ENCODE results near the gene NOL9. TPM values are rescaled to one million over a fixed set of nuclear protein-coding genes. Genes with fewer than 3 reads are reported as not detected.

Gene NOL9
- total RNA-seq, 5 donors from 2014 or later (not counting 1 experiment from before 2014, with no cell fraction given): 48.6 to 66.6 (median 58.7) TPM

DNA sequence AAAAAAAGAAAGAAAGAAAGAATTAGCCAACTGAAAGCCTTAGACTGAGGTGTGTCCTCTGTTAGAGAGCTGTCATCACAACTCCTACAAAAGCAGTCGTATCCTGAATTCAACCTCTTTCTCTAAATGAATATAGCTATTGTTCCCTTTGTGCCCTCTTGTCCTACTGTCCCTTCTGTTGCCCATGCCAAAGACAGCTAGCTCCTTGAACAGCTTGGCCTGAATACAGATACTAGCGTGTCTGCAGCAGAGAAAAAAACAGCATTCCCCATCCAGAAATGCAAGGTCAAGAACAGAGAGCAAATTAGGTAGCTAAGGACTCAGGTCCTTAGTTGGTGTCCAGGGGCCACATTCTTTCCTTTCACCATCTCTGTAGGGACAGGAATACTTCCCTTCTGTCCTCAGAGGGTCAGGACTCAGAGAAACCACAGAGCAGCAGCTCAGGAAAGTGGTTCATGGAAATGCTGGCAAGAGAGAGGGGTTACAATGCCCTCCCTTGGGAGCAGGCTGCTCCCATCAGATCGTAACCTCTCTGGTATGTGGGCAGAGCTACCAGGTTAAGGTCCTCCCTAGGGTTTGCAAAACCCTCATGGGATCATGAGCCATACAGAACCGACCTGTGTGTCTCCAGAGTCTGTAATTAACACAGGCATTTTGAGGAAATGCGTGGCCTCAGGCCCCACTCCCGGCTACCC lies 23.7 kb upstream of the NOL9 start:
- H3K36me3 ChIP-seq (ENCODE audit: control insufficient read depth in 2 of 2, extremely low read depth in 1 of 2, insufficient read depth in 1 of 2, low read length in 1 of 2): peaks cover 2% of the 10 kb centered on the region in 2 donors
- no peak for ATAC-seq (replicated peaks in 1 of 4)
- Mint-ChIP-seq H3K4me1 (peaks cover 32 to 35% (median 34%) of the 10 kb centered on the region in 3 donors), H3K27ac (no peak overlapping the region), H3K4me3 (no peak overlapping the region), H3K36me3 (no peaks in the 10 kb centered on the region), H3K9me3 (no peaks in the 10 kb centered on the region), H3K27me3 (no peaks in the 10 kb centered on the region)
- no peak overlapping the region for H3K4me3 ChIP-seq (ENCODE audit: control insufficient read depth in 1 of 2, extremely low read depth in 1 of 2, low read length in 1 of 2)
- no peaks in the 10 kb centered on the region for H3K9me3 ChIP-seq
- no peak for DNase-seq
- H3K4me1 ChIP-seq (ENCODE audit: control insufficient read depth in 1 of 2, extremely low read depth in 1 of 2, insufficient read depth in 2 of 2, low read length in 2 of 2): peaks cover 11 to 35% of the 10 kb centered on the region in 2 experiments
- H3K27me3 ChIP-seq (replicated peaks in 1 of 2; ENCODE audit: control insufficient read depth in 2 of 2, extremely low read depth in 1 of 2, insufficient read depth in 2 of 2, low read length in 1 of 2): peaks cover 0 to 8% of the 10 kb centered on the region in 2 experiments
- 83% methylated on average over 5 of the region's 6 CpGs for WGBS (ENCODE audit: insufficient coverage)
- ChIA-PET POLR2A (interaction anchor here in 1 of 2 donors (0.5 kb wide), 1 partner anchor 21 kb away, joined by 9 read pairs; no protein-coding TSS in a partner anchor), CTCF (interaction anchor here in 1 of 2 donors (0.6 kb wide), 2 partner anchors 47 to 214 kb away, joined by 4 to 6 read pairs; no protein-coding TSS in a partner anchor)
- H3K27ac ChIP-seq (ENCODE audit: low read length): no peak overlapping the region

GRCh38 chr1:6574818-6575217 lies 20.5 kb upstream of the NOL9 start:
- no peaks in the 10 kb centered on the region for H3K9me3 ChIP-seq
- CTCF ChIA-PET: interaction anchor here in 1 of 2 donors (0.6 kb wide), 1 partner anchor 70 kb away, joined by 4 read pairs; no protein-coding TSS in a partner anchor
- H3K36me3 ChIP-seq (ENCODE audit: control insufficient read depth in 2 of 2, extremely low read depth in 1 of 2, insufficient read depth in 1 of 2, low read length in 1 of 2): no peaks in the 10 kb centered on the region
- no peak for DNase-seq
- Mint-ChIP-seq H3K27ac (no peak overlapping the region), H3K4me3 (no peak overlapping the region), H3K9me3 (peaks cover 0 to 4% (median 3%) of the 10 kb centered on the region in 3 donors), H3K36me3 (no peaks in the 10 kb centered on the region), H3K4me1 (peaks cover 7 to 9% (median 8%) of the 10 kb centered on the region in 3 donors), H3K27me3 (peaks cover 3% of the 10 kb centered on the region in 2 donors)
- WGBS (ENCODE audit: insufficient coverage): 83% methylated on average over 14 of the region's 14 CpGs
- H3K4me3 ChIP-seq (ENCODE audit: control insufficient read depth in 1 of 2, extremely low read depth in 1 of 2, low read length in 1 of 2): no peak overlapping the region
- peaks cover 0 to 16% of the 10 kb centered on the region in 2 experiments for H3K27me3 ChIP-seq (replicated peaks in 1 of 2; ENCODE audit: control insufficient read depth in 2 of 2, extremely low read depth in 1 of 2, insufficient read depth in 2 of 2, low read length in 1 of 2)
- no peak for ATAC-seq (replicated peaks in 1 of 4)
- POLR2A ChIA-PET: no interaction called here
- no peak overlapping the region for H3K27ac ChIP-seq (ENCODE audit: low read length)
- H3K4me1 ChIP-seq (ENCODE audit: control insufficient read depth in 1 of 2, extremely low read depth in 1 of 2, insufficient read depth in 2 of 2, low read length in 2 of 2): peaks cover 3 to 7% of the 10 kb centered on the region in 2 experiments

- POLR2A ChIA-PET: no interaction called here
- Mint-ChIP-seq H3K9me3 (peaks cover 0 to 4% (median 3%) of the 10 kb centered on the region in 3 donors), H3K36me3 (no peaks in the 10 kb centered on the region), H3K27me3 (peaks cover 3 to 5% of the 10 kb centered on the region in 2 donors), H3K4me3 (no peak overlapping the region), H3K27ac (no peak overlapping the region), H3K4me1 (peaks cover 1 to 2% (median 1%) of the 10 kb centered on the region in 3 donors)
- WGBS (ENCODE audit: insufficient coverage): 88% methylated on average over 6 of the region's 8 CpGs
- no peak overlapping the region for H3K4me3 ChIP-seq (ENCODE audit: control insufficient read depth in 1 of 2, extremely low read depth in 1 of 2, low read length in 1 of 2)
- ATAC-seq (replicated peaks in 1 of 4) (no peak), DNase-seq (no peak)
- CTCF ChIA-PET: no interaction called here
- H3K4me1 ChIP-seq (ENCODE audit: control insufficient read depth in 1 of 2, extremely low read depth in 1 of 2, insufficient read depth in 2 of 2, low read length in 2 of 2): peaks cover 0 to 1% of the 10 kb centered on the region in 2 experiments
- H3K9me3 ChIP-seq: no peaks in the 10 kb centered on the region
- peaks cover 0 to 16% of the 10 kb centered on the region in 2 experiments for H3K27me3 ChIP-seq (replicated peaks in 1 of 2; ENCODE audit: control insufficient read depth in 2 of 2, extremely low read depth in 1 of 2, insufficient read depth in 2 of 2, low read length in 1 of 2)
- no peak overlapping the region for H3K27ac ChIP-seq (ENCODE audit: low read length)
- no peaks in the 10 kb centered on the region for H3K36me3 ChIP-seq (ENCODE audit: control insufficient read depth in 2 of 2, extremely low read depth in 1 of 2, insufficient read depth in 1 of 2, low read length in 1 of 2)
Observed at GRCh38 chr1:6574025-6574620, 19.8 kb upstream of the NOL9 start.

DNA sequence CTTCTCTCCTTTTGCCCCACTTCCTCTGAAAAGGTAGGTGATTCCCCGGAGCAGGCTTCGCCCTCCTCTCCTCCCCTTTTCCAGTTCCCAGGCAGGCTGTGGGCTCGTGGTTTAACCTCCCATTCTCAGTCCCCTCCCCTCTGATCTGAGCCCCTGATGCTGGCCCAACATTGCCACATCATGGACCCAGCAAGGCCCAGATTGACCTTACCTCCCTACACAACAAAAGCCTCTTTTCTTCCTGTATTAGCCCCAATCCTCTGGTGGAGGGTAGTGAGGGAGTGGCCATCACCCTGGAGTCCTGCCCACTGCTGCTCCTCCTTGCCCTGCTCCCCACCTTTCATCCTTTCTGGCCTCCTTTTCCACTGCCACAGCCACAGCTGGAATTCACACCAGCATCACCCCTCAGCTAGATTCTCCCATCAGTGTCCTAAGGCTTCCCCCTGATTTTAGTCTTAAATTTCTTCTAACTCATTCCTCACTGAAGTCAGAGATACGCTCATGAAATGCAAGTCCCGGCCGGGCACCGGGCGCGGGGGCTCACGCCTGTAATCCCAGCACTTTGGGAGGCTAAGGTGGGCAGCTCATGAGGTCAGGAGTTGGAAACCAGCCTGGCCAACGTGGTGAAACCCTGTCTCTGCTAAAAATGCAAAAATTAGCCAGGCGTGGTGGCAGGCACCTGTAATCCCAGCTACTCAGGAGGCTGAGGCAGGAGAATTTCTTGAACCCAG lies 18.5 kb upstream of the NOL9 start:
- POLR2A ChIA-PET: no interaction called here

GRCh38 chr1:6570987-6571386 lies 16.7 kb upstream of the NOL9 start:
- H3K27ac ChIP-seq (ENCODE audit: low read length): no peak overlapping the region
- H3K27me3 ChIP-seq (replicated peaks in 1 of 2; ENCODE audit: control insufficient read depth in 2 of 2, extremely low read depth in 1 of 2, insufficient read depth in 2 of 2, low read length in 1 of 2): peaks cover 0 to 16% of the 10 kb centered on the region in 2 experiments
- DNase-seq (no peak), ATAC-seq (replicated peaks in 1 of 4) (no peak)
- CTCF ChIA-PET: no interaction called here
- Mint-ChIP-seq H3K36me3 (no peaks in the 10 kb centered on the region), H3K4me1 (no peaks in the 10 kb centered on the region), H3K4me3 (no peak overlapping the region), H3K27ac (no peak overlapping the region), H3K9me3 (peaks cover 0 to 4% (median 3%) of the 10 kb centered on the region in 3 donors), H3K27me3 (peaks cover 3 to 8% of the 10 kb centered on the region in 2 donors)
- H3K4me1 ChIP-seq (ENCODE audit: control insufficient read depth in 1 of 2, extremely low read depth in 1 of 2, insufficient read depth in 2 of 2, low read length in 2 of 2): no peaks in the 10 kb centered on the region
- 73% methylated on average over 5 of the region's 5 CpGs for WGBS (ENCODE audit: insufficient coverage)
- no peaks in the 10 kb centered on the region for H3K36me3 ChIP-seq (ENCODE audit: control insufficient read depth in 2 of 2, extremely low read depth in 1 of 2, insufficient read depth in 1 of 2, low read length in 1 of 2)
- H3K4me3 ChIP-seq (ENCODE audit: control insufficient read depth in 1 of 2, extremely low read depth in 1 of 2, low read length in 1 of 2): no peak overlapping the region
- no peaks in the 10 kb centered on the region for H3K9me3 ChIP-seq
- POLR2A ChIA-PET: interaction anchor here in 1 of 2 donors (0.7 kb wide), 1 partner anchor 109 kb away, joined by 3 read pairs; no protein-coding TSS in a partner anchor

More for the DNA sequence above, 18.5 kb upstream of the NOL9 start:
- ATAC-seq (replicated peaks in 1 of 4) (no peak), DNase-seq (no peak)
- H3K4me1 Mint-ChIP-seq: no peaks in the 10 kb centered on the region
- Histone ChIP-seq H3K4me1 (ENCODE audit: control insufficient read depth in 1 of 2, extremely low read depth in 1 of 2, insufficient read depth in 2 of 2, low read length in 2 of 2) (no peaks in the 10 kb centered on the region), H3K27ac (ENCODE audit: low read length) (no peak overlapping the region), H3K36me3 (ENCODE audit: control insufficient read depth in 2 of 2, extremely low read depth in 1 of 2, insufficient read depth in 1 of 2, low read length in 1 of 2) (no peaks in the 10 kb centered on the region), H3K9me3 (no peaks in the 10 kb centered on the region), H3K27me3 (replicated peaks in 1 of 2; ENCODE audit: control insufficient read depth in 2 of 2, extremely low read depth in 1 of 2, insufficient read depth in 2 of 2, low read length in 1 of 2) (peaks cover 0 to 16% of the 10 kb centered on the region in 2 experiments), H3K4me3 (ENCODE audit: control insufficient read depth in 1 of 2, extremely low read depth in 1 of 2, low read length in 1 of 2) (no peak overlapping the region)
- peaks cover 0 to 4% (median 3%) of the 10 kb centered on the region in 3 donors for H3K9me3 Mint-ChIP-seq
- peaks cover 3 to 8% of the 10 kb centered on the region in 2 donors for H3K27me3 Mint-ChIP-seq
- CTCF ChIA-PET: interaction anchor here in 1 of 2 donors (0.7 kb wide), 1 partner anchor 42 kb away, joined by 3 read pairs; no protein-coding TSS in a partner anchor
- H3K4me3 Mint-ChIP-seq: no peak overlapping the region
- no peaks in the 10 kb centered on the region for H3K36me3 Mint-ChIP-seq
- 72% methylated on average over 8 of the region's 12 CpGs for WGBS (ENCODE audit: insufficient coverage)
- no peak overlapping the region for H3K27ac Mint-ChIP-seq

GRCh38 chr1:6570100-6570499 lies 15.8 kb upstream of the NOL9 start:
- H3K9me3 ChIP-seq: no peaks in the 10 kb centered on the region
- ChIA-PET POLR2A (no interaction called here), CTCF (no interaction called here)
- H3K4me3 Mint-ChIP-seq: no peak overlapping the region
- H3K27ac Mint-ChIP-seq: no peak overlapping the region
- peaks cover 3 to 8% of the 10 kb centered on the region in 2 donors for H3K27me3 Mint-ChIP-seq
- H3K9me3 Mint-ChIP-seq: peaks cover 0 to 4% (median 3%) of the 10 kb centered on the region in 3 donors
- H3K4me1 Mint-ChIP-seq: no peaks in the 10 kb centered on the region
- no peaks in the 10 kb centered on the region for H3K4me1 ChIP-seq (ENCODE audit: control insufficient read depth in 1 of 2, extremely low read depth in 1 of 2, insufficient read depth in 2 of 2, low read length in 2 of 2)
- H3K27ac ChIP-seq (ENCODE audit: low read length): no peak overlapping the region
- DNase-seq (no peak), ATAC-seq (replicated peaks in 1 of 4) (no peak)
- no peaks in the 10 kb centered on the region for H3K36me3 Mint-ChIP-seq
- WGBS (ENCODE audit: insufficient coverage): 71% methylated on average over 1 of the region's 3 CpGs
- peaks cover 0 to 18% of the 10 kb centered on the region in 2 experiments for H3K27me3 ChIP-seq (replicated peaks in 1 of 2; ENCODE audit: control insufficient read depth in 2 of 2, extremely low read depth in 1 of 2, insufficient read depth in 2 of 2, low read length in 1 of 2)
- H3K4me3 ChIP-seq (ENCODE audit: control insufficient read depth in 1 of 2, extremely low read depth in 1 of 2, low read length in 1 of 2): no peak overlapping the region
- H3K36me3 ChIP-seq (ENCODE audit: control insufficient read depth in 2 of 2, extremely low read depth in 1 of 2, insufficient read depth in 1 of 2, low read length in 1 of 2): no peaks in the 10 kb centered on the region

All from T-cell (primary cell).